SK-MEL-5 (cell line): Measurements from ENCODE around the gene HMGB4. TPM values are rescaled to one million over a fixed set of nuclear protein-coding genes. Genes with fewer than 3 reads are reported as not detected.

Experiments
- DNase-seq: peaks from one replicate; pipeline ENCODE4 v3.0.0-alpha.2; 2016; ENCODE audit warnings: low read depth, low spot score
- in situ Hi-C: cut with HindIII; loops from 2 replicates; pipeline ENCODE4 v1.10.0; 2016; ENCODE audit warnings: low sequenced_read_pairs, high pct_unique_total_duplicates, low pct_unique_long_range_greater_than_20kb
- total RNA-seq: library from RNA; depleted of rRNA; stranded (reverse); fragments of >200 nt; shearing (Covaris generic); gene quantifications from 2 replicates; pipeline ENCODE4 v1.2.3, GENCODE V29; 2014

The HMGB4 gene
- total RNA-seq, 1 experiment from 2014 or later = not detected

- DNase-seq = no peak
- in situ Hi-C loops = no loop called here
Observed at GRCh38 chr1:33876970-33877650, 13.2 kb downstream of the HMGB4 start.

- DNase-seq = no peak
- in situ Hi-C loops = no loop called here
Observed at GRCh38 chr1:33878392-33878791, 14.5 kb downstream of the HMGB4 start.

DNA sequence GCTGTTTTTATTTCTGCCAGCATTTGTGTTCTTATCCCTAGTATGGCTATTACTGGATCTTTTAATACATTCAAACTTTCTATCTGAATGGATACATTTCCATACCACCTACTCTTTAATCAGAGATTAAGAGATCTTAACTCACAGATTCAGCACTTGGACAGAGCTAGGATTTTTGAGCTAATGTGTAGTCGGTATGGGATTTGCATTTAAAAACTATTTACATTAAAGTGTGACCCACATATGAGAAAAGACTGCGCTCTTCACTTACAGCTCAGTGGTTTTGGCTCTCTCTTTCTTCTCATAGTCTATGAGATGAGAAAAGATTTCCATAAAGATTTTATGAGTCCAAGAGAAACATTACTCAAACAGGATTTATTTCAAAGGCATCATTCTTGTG lies 16.4 kb downstream of the HMGB4 start:
- DNase-seq = no peak
- in situ Hi-C loops = no loop called here

GRCh38 chr1:33886496-33886895 lies 22.6 kb downstream of the HMGB4 start:
- in situ Hi-C loops = no loop called here
- DNase-seq = no peak

- in situ Hi-C loops = no loop called here
- no peak for DNase-seq
Observed at GRCh38 chr1:33893147-33893830, 29.4 kb downstream of the HMGB4 start.

DNA sequence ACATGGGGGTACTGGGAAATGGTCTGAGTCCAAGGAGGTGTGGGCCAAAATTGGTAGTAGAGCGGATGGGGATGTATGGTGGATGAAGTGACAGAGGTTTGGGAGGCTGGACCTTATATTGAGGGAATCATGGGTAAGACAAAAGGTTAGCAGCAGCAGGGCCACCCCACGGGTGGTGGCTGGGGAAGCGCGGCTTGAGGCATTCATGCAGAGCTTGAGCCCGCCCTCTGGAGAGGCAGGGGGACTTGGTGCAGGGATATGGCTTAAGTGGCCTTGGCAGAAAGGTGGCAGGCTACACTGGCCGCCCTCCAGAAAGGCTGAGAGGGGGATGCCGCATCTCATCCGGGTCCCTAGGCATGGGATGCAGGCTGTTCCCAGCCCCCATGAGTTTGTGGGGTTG lies 31.5 kb downstream of the HMGB4 start:
- in situ Hi-C loops = no loop called here
- no peak for DNase-seq

GRCh38 chr1:33895976-33896375 lies 32.1 kb downstream of the HMGB4 start:
- in situ Hi-C loops = no loop called here
- no peak for DNase-seq

DNA sequence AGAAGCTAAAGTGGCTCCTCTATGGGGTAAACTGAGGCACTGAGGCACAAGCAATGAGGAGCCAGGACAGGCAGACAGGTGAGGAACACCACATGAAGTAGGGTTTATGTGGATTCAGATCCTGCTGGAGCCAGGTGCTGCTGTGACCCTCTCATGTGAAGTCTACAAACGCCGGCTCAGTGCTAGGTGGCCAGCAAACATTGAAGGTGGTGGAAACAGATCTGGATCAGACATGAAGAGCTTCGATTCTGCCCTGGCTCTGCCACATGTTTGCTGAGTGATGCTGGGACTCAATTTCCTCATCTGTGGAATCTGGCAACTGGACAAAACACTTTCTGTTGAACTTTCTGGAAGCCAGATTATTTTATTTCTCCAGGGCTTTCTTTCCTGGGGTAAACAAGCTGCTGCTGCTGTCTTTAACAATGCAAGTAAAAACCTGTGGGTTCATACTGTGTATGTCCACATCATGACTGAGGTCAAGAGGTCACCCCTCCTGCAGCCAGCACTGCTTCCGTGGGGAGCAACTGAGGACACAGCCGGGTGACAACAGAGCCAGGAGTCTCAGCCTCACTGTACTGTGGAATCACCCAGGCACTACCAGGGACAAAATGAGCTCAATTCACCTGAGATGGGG lies 33.3 kb downstream of the HMGB4 start:
- DNase-seq = no peak
- in situ Hi-C loops = no loop called here

GRCh38 chr1:33898406-33898805 lies 34.5 kb downstream of the HMGB4 start:
- in situ Hi-C loops = no loop called here
- DNase-seq = no peak

GRCh38 chr1:33898881-33899280 lies 35.0 kb downstream of the HMGB4 start:
- DNase-seq = no peak
- in situ Hi-C loops = no loop called here

DNA sequence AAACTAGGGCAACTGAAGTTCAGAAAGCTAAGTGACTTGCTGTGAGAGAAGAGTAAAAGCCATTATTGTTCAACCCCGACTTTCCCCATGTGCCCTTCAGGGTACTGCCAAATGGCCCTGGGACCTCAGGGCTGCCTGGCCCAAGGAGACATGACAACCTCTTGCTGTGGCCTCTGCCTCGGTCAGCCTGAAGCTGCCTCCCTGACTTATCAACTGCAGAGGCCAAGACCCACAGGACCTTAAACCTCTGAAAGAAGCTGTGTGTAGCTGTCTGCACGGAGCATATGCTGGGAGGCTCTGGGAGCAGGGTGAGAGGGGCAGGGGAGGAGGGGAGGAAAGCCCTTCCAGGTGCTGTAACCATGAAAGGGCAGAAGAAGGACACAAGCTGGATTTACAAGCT lies 35.9 kb downstream of the HMGB4 start:
- in situ Hi-C loops = no loop called here
- DNase-seq = no peak

- DNase-seq = no peak
- in situ Hi-C loops = no loop called here
Observed at GRCh38 chr1:33902486-33903209, 38.8 kb downstream of the HMGB4 start.

GRCh38 chr1:33903210-33903589 lies 39.3 kb downstream of the HMGB4 start:
- in situ Hi-C loops = no loop called here

GRCh38 chr1:33905241-33905640 lies 41.4 kb downstream of the HMGB4 start:
- DNase-seq = no peak
- in situ Hi-C loops = no loop called here

More at GRCh38 chr1:33903210-33903589, 39.3 kb downstream of the HMGB4 start:
- DNase-seq = no peak

DNA sequence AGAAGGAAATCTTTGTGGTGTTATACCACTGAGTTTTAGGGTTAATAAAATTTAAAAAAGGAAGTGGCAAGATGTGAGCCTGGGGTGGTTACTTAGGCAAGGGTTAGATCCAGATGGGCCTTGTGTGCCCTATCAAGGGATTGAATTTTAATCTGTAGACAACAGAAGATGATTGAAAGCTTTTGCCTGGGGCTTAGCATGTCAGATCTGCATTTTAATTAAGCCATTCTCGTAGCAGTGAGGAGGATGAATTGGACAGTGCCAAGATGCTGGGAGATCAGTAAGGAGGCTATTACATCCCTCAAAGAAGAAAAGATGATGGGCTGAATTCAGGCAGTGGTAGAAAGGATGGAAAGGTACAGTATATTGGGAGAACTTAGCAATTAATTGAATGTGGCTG lies 42.3 kb downstream of the HMGB4 start:
- no peak for DNase-seq
- in situ Hi-C loops = no loop called here

GRCh38 chr1:33908324-33908956 lies 44.6 kb downstream of the HMGB4 start:
- no peak for DNase-seq
- in situ Hi-C loops = no loop called here
